SK-N-DZ (cell line): Measurements from ENCODE around the gene TMEM150B.
A peak's percentile ranks its signal among the peaks of the same experiment; 100 is the strongest.
"Not testable (repeated sequence)": the region's sequence is repeated elsewhere in the genome, so short reads cannot be mapped to it uniquely, and the experiment has no call there.

Experiments
- DNase-seq: peaks from one replicate; pipeline ENCODE4 v3.0.0-alpha.2; 2015; ENCODE audit warnings: low spot score

TMEM150B gene

GRCh38 chr19:55339889-55340783, 15.0 kb upstream of the TMEM150B start:
- no peak for DNase-seq

DNA sequence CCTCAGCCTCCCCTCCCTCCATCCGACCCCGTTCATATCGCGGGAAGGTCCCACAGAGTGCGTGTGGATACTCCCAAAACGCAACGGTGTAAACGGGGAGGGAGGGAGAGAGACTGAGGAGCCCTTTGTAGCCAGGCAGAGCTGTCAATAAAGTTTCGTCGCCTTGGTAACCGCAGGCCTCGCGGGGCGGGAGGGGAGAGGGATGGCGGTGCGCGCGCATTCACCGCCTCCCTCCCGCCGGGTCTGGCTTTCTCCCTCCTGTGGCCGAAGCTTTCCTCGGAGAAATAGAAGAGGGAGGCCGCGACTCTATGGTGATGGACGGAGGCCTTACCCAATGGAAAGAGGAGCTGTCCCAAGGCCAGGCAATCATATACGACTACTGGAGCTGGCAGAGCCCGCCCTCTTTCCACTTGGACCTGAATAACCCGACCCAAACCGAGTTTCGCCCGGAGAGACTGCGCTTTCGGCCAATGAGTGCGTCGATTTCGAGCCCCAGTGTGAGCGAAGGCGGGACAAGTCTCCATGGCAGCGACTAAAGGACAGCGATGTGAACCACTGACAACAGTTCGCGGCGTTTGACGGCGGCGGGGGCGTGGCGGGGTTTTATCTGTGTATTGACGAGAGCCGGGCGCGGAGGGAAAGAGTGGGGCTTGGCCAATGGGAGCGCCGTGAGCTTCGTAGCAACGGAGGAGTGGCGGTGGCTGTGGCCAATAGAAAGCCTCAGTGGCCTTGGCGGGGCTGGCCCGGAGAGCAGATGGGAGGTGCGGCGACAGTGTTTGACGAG, 14.2 kb upstream of the TMEM150B start, which contains the start of gene KMT5C:
TSS of gene KMT5C (plus strand) at position 772 of the 784 bp plus-strand sequence. CDS start 2,061 bp downstream, outside the sequence.
- DNase-seq = peak; percentile 99

- DNase-seq = no peak
Measured at GRCh38 chr19:55336101-55336500, 11.0 kb upstream of the TMEM150B start.

DNA sequence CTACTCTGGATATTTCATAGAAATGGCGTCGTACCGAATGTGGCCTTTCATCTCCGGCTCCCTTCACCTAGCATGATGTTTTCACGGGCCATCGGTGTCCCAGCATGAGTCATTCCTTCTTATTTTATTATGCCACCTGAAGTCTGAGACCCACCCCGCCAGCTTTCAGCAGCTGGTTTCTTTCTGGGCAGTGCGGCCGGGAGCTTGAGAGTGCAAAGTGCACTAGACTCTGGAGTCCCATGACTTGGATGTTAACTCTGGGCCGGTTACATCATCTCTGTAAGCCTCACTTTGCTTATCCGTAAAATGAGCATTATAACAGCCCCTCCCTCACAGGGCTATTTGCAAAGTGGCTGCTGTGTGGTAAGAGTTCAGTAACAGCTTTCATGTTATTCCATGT, 8.7 kb upstream of the TMEM150B start:
- DNase-seq = no peak

GRCh38 chr19:55329791-55330190, 4.7 kb upstream of the TMEM150B start:
- not testable (repeated sequence) for DNase-seq

DNA sequence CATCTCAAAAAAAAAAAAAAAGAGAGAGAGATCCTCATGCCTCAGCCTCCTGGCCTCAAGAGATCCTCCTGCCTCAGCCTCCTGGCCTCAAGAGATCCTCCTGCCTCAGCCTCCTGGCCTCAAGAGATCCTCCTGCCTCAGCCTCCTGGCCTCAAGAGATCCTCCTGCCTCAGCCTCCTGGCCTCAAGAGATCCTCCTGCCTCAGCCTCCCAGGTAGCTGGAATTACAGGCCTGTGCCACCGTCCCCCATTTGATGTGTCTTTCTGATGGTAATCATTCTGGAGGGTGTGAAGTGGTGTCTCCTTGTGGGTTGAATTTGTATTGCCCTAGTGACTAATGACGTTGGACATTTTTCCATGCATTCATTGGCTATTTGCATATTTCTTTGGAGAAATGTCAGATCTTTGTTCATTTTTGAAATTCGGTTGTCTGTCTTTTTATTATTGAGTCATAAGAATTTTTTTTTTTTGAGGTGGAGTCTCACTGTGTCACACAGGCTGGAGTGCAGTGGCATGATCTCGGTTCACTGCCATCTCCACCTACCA, 3.7 kb upstream of the TMEM150B start:
- not testable (repeated sequence) for DNase-seq

GRCh38 chr19:55324662-55325061, 479 bp downstream of the TMEM150B start:
- no peak for DNase-seq

DNA sequence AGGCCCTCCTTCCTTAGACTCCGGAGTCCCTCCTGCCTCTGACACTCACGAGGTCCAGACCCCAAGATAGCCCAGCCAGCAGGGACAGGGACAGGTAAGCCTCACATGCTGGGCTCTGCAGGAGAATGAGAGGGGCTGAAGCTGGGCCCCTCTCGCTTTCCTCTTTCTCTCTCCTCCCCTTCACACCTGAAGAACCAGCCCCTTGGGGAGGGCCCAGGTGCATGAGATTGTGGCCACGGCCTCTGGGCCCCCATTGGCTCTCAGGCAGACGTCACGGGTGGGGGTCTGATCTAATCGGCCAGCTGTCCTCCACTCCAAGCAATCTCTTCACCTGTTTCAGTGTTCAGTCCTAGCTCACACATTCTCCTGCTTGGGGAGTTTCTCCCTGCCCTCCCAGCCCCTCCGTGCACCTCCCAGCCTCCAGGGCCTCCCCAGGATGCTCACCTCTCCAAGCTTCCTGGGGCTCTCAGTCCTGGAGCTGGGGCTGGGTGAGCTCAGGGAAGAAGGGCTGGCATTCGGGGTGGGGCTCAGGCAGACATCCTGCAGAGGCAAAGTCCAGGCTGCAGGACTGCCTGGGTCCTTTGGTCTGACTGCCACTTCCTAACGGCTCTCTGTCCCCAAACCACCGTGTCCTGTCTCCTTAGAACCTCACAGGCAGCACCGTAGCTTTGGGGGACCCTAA, 2.8 kb downstream of the TMEM150B start:
- DNase-seq = no peak

GRCh38 chr19:55321466-55322137, 3.5 kb downstream of the TMEM150B start:
- no peak for DNase-seq

DNA sequence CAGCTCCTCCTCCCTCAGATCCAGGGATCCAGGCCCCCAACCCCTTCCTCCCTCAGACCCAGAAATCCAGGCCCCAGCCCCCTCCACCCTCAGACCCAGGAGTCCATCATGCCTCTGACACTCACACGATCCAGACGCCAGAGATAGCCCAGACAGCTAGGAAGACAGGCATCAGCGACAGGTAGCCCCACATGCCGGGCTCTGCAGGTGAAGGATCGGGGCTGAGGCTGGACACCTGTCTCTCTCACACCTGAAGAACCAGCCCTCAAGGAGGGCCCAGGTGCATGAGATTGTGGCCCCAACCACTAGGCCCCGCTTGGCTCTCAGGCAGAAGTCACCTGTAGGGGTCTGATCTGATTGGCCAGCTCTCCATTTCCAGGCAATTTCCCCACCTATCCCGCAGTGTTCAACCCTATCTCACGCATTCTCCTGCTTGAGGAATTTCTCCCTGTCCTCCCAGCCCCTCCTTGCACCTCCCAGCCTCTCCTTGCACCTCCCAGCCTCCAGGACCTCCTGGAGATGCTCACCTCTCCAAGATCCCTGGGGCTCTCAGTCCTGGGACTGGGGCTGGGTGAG, 4.2 kb downstream of the TMEM150B start:
- no peak for DNase-seq

GRCh38 chr19:55319785-55320184, 5.4 kb downstream of the TMEM150B start:
- peak; percentile 33 for DNase-seq

- DNase-seq = no peak
Measured at GRCh38 chr19:55316646-55317045, 8.5 kb downstream of the TMEM150B start.

DNA sequence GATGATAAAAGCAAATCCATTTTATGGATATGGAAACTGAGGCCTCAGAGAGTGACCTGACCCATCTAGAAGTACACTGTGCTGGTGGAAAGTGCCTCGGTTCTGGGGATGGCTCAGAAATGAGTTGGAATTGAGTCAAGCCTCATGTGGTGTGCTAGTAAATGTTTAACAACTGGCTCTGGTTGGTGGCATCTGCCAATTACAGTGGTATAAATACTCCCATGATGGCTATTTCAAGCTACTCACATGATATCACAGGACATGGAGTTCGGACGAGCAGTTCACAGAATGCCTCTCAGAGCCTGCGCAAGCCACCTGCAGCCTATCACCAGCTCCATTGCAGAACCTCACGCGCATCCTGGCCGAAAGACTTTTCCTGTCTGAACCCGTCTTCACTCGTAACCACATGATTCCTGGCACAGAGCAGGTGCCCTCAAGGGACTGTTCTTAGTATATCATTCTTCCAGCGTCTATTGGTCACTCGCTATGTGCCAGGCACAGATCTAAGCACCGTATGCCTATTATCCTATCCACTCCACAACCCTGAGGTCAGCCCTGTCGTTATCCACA, 9.1 kb downstream of the TMEM150B start:
- DNase-seq = no peak

DNA sequence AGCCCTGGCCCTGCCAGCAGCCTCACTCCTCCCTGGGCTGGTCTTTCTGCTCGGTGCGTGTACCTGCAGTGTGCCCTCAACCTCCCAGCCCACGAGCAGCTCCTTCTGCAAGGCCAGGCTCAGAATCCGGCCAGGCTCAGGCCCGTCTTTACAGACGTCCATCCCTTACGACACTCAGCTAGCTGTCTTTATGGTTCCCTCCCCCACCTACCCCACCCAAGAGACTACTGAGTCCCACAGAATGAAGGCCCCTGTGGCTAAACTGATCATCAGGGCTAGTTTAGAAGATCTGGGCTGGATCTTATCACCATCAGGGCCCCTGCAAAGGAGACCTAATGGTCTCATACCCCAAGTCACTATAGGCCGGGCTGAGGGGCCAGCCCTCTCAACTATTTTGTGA, 10.7 kb downstream of the TMEM150B start:
- DNase-seq = no peak

GRCh38 chr19:55312621-55313512, 12.3 kb downstream of the TMEM150B start:
- DNase-seq = no peak

DNA sequence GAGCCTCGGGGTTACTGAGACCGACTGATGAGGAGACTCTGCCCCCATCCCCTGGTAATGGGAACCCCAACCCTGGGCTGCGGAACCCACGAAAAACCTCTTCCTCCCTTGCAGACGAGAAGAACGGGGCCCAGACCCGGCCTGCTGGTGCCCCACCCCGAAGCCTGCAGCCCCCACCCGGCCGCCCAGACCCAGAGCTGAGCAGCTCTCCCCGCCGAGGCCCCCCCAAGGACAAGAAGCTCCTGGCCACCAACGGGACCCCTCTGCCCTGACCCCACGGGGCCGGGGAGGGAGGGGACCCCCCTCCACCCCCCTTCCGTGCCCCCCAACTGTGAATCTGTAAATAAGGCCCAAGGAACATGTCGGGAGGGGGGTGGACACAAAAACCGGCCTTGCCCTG, 13.3 kb downstream of the TMEM150B start:
- DNase-seq = no peak

DNA sequence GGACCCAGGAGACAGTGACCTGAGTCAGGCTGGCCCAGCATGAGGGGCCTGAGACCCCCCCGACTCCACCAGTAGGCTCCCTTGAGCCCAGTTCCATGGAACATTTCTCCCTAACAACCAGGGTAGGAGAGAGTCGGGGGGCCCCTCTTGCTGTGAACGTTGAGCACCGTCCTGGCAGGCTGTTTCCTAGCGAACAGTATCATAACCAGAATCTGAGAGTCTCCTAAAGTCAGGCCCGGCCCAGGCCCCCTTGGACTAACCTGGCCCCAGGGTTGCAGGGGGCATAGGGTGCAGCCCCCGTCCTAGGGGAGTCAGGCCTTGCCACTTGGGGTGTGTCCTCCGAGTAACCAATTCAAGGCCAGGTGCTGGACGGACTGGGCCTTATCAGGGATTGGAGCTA, 13.7 kb downstream of the TMEM150B start:
- no peak for DNase-seq

DNA sequence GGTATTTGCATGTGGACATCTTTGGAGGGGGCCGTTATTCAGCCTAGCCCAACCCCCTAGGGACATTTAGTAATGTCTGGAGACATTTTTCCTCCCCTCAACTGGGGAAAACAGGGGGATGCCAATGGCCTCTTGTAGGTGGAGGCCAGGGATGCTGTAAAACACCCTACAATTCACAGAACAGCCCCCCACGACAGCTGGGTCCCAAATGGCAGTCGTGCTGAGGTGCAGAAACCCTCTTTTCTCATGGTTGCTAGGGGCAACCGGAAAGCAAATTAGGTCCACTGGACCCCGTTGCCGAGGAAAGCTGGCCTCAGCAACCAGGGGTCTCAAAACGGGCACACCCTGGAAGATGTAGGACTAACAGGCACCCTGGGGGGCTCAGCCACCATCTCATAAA, 14.6 kb downstream of the TMEM150B start:
- no peak for DNase-seq

DNA sequence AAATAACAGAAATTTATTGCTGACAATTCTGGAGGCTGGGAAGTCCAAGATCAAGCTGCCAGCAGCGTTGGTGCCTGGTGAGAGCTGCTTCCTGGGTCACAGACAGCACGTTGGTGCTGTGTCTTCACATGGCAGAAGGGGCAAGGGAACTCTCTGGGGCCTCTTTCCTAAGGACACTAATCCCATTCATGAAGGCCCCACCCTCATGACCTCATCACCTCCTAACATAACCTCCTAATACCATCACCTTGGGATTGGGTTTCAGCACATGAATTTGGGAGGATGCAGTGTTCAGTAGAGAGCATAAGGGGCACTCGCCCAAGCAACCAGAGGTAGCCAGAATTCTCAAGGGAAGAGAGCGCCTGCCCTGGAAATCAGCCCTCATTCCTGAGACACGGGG, 15.7 kb downstream of the TMEM150B start:
- no peak for DNase-seq
